H9 (cell line): ENCODE measurements around the gene PAK1. TPM values are rescaled to one million over a fixed set of nuclear protein-coding genes. Genes with fewer than 3 reads are reported as not detected.
A peak's percentile ranks its signal among the peaks of the same experiment; 100 is the strongest.

ENCODE experiments used
- DNase-seq: peaks from one replicate; pipeline ENCODE4 v3.0.0-alpha.2; 2017
- H2AFZ ChIP-seq: one replicate; pipeline ENCODE4 v1.6.1; 2013; ENCODE audit warnings: mild to moderate bottlenecking, low read length, control low read depth, moderate library complexity
- H2AK5ac ChIP-seq: 2 replicates; pipeline ENCODE4 v1.6.1; 2013; ENCODE audit warnings: low read length, control low read depth, mixed read lengths; ENCODE audit not compliant: insufficient read length
- H2BK120ac ChIP-seq: one replicate; pipeline ENCODE4 v1.6.1; 2013; ENCODE audit warnings: low read depth, mild to moderate bottlenecking, low read length, control low read depth, inconsistent platforms; ENCODE audit not compliant: poor library complexity, severe bottlenecking
- H2BK12ac ChIP-seq: 2 replicates; pipeline ENCODE4 v1.6.1; 2013; ENCODE audit warnings: low read length, control low read depth, mixed read lengths, low read depth; ENCODE audit not compliant: insufficient read length
- H2BK15ac ChIP-seq: 2 replicates; pipeline ENCODE4 v1.6.1; 2013; ENCODE audit warnings: low read depth, low read length, control low read depth
- H2BK20ac ChIP-seq: one replicate; pipeline ENCODE4 v1.6.1; 2013; ENCODE audit warnings: low read depth, mild to moderate bottlenecking, low read length, control low read depth, inconsistent platforms; ENCODE audit not compliant: poor library complexity, severe bottlenecking
- H2BK5ac ChIP-seq: 2 replicates; pipeline ENCODE4 v1.6.1; 2013; ENCODE audit warnings: low read length, control low read depth, mixed read lengths; ENCODE audit not compliant: insufficient read length
- H3K14ac ChIP-seq: 2 replicates; pipeline ENCODE4 v1.6.1; 2013; ENCODE audit warnings: low read length, control low read depth; ENCODE audit not compliant: insufficient read depth
- H3K18ac ChIP-seq: 2 replicates; pipeline ENCODE4 v1.6.1; 2013; ENCODE audit warnings: low read depth, mild to moderate bottlenecking, mixed read lengths, low read length, control low read depth; ENCODE audit not compliant: insufficient read length
- H3K23ac ChIP-seq: 2 replicates; pipeline ENCODE4 v1.6.1; 2013; ENCODE audit warnings: low read length, control low read depth, mixed read lengths, low read depth; ENCODE audit not compliant: insufficient read length
- H3K23me2 ChIP-seq: 2 replicates; pipeline ENCODE4 v1.6.1; 2013; ENCODE audit warnings: low read depth, mild to moderate bottlenecking, mixed read lengths, low read length, control low read depth; ENCODE audit not compliant: insufficient read length, poor library complexity, severe bottlenecking
- H3K27ac ChIP-seq: 2 replicates; pipeline ENCODE4 v1.5.1; 2013; ENCODE audit warnings: low read length, control low read depth, mixed read lengths, low read depth; ENCODE audit not compliant: insufficient read length
- H3K27me3 ChIP-seq: 2 replicates; pipeline ENCODE4 v1.6.1; 2013; ENCODE audit warnings: low read length, control low read depth, inconsistent platforms; ENCODE audit not compliant: insufficient read depth
- H3K4ac ChIP-seq: 2 replicates; pipeline ENCODE4 v1.6.1; 2013; ENCODE audit warnings: low read depth, mild to moderate bottlenecking, control low read depth, inconsistent platforms, low read length, moderate library complexity
- H3K4me1 ChIP-seq: 2 replicates; pipeline ENCODE4 v1.6.1; 2013; ENCODE audit warnings: low read length, control low read depth, inconsistent platforms; ENCODE audit not compliant: insufficient read depth
- H3K4me2 ChIP-seq: 2 replicates; pipeline ENCODE4 v1.6.1; 2013; ENCODE audit warnings: low read length, control low read depth, mixed read lengths; ENCODE audit not compliant: insufficient read length, insufficient read depth
- H3K56ac ChIP-seq: 2 replicates; pipeline ENCODE4 v1.6.1; 2013; ENCODE audit warnings: low read depth, mild to moderate bottlenecking, mixed read lengths, low read length, control low read depth; ENCODE audit not compliant: insufficient read length
- H3K79me1 ChIP-seq: 2 replicates; pipeline ENCODE4 v1.6.1; 2013; ENCODE audit warnings: low read depth, mild to moderate bottlenecking, moderate library complexity, low read length, control low read depth, inconsistent platforms; ENCODE audit not compliant: insufficient read depth, poor library complexity, severe bottlenecking
- H3K79me2 ChIP-seq: 2 replicates; pipeline ENCODE4 v1.6.1; 2013; ENCODE audit warnings: low read length, control low read depth, inconsistent platforms; ENCODE audit not compliant: insufficient read depth
- H3K9ac ChIP-seq: 2 replicates; pipeline ENCODE4 v1.6.1; 2013; ENCODE audit warnings: low read length, control low read depth, mixed read lengths; ENCODE audit not compliant: insufficient read length; ENCODE audit errors: extremely low read depth
- H3K9me3 ChIP-seq: one replicate; pipeline ENCODE4 v1.6.1; 2013; ENCODE audit warnings: low read depth, low read length, inconsistent platforms; ENCODE audit not compliant: control insufficient read depth
- H3T11ph ChIP-seq: one replicate; pipeline ENCODE4 v1.6.1; 2013; ENCODE audit warnings: mild to moderate bottlenecking, low read length, control low read depth, inconsistent platforms
- H4K20me1 ChIP-seq: one replicate; pipeline ENCODE4 v1.6.1; 2013; ENCODE audit not compliant: control insufficient read depth, insufficient read length, insufficient read depth
- H4K5ac ChIP-seq: 2 replicates; pipeline ENCODE4 v1.6.1; 2013; ENCODE audit warnings: low read depth, mild to moderate bottlenecking, mixed read lengths, low read length, control low read depth; ENCODE audit not compliant: insufficient read length
- H4K8ac ChIP-seq: replicated peaks from 2 replicates; pipeline ENCODE4 v1.6.1; 2013; ENCODE audit warnings: low read length, control low read depth, mixed read lengths, low read depth; ENCODE audit not compliant: insufficient read length
- H4K91ac ChIP-seq: 2 replicates; pipeline ENCODE4 v1.6.1; 2013; ENCODE audit warnings: low read depth, mild to moderate bottlenecking, moderate library complexity, mixed read lengths, low read length, control low read depth; ENCODE audit not compliant: insufficient read length
- H3K27ac Mint-ChIP-seq, 3 experiments: 2 replicates in 2 of 3; 3 replicates in 1 of 3; pipeline ENCODE4 v1.8.0; 2020 to 2021; ENCODE audit warnings: mixed read lengths in 3 of 3, mild to moderate bottlenecking in 1 of 3, moderate library complexity in 1 of 3
- H3K27me3 Mint-ChIP-seq: 2 replicates; pipeline ENCODE4 v1.8.0; 2021; ENCODE audit warnings: low read depth, mild to moderate bottlenecking, moderate library complexity, mixed read lengths
- H3K36me3 Mint-ChIP-seq, 3 experiments: 2 replicates in 2 of 3; 3 replicates in 1 of 3; pipeline ENCODE4 v1.8.0; 2020 to 2021; ENCODE audit warnings: low read depth in 3 of 3, mixed read lengths in 3 of 3; ENCODE audit not compliant: insufficient read depth in 1 of 3
- H3K4me1 Mint-ChIP-seq, 2 experiments: 2 replicates each; pipeline ENCODE4 v1.8.0; 2020; ENCODE audit warnings: mixed read lengths in 2 of 2
- H3K4me3 Mint-ChIP-seq, 2 experiments: 2 replicates in 1 of 2; 3 replicates in 1 of 2; pipeline ENCODE4 v1.8.0; 2020 to 2021; ENCODE audit warnings: mild to moderate bottlenecking in 2 of 2, mixed read lengths in 2 of 2, moderate library complexity in 1 of 2
- H3K9me3 Mint-ChIP-seq, 2 experiments: 2 replicates in 1 of 2; 3 replicates in 1 of 2; pipeline ENCODE4 v1.8.0; 2020; ENCODE audit warnings: mild to moderate bottlenecking in 2 of 2, mixed read lengths in 2 of 2, moderate library complexity in 1 of 2
- CTCF ChIP-seq: fragments of 200-600 bp; sonication (generic); conservative IDR thresholded peaks from 3 replicates; pipeline ENCODE4 v1.8.0; 2021; ENCODE audit warnings: antibody characterized with exemption, mild to moderate bottlenecking
- WGBS: extraction: QIAGEN DNeasy Blood & Tissue Kit; methylation state at CpG from one replicate; pipeline ENCODE4 v1.1.7; 2013; ENCODE audit warnings: missing lambda C conversion rate, low lambda C conversion rate, mixed read lengths; ENCODE audit not compliant: insufficient read length; ENCODE audit errors: extremely low coverage; 5-methylcytosine and 5-hydroxymethylcytosine counted together
- total RNA-seq: library from RNA; stranded (reverse); gene quantifications from 2 replicates; pipeline ENCODE4 v1.2.1, GENCODE V29; 2021

PAK1 gene
- total RNA-seq, 1 experiment from 2014 or later, result 122 TPM

- Histone ChIP-seq H2AFZ (no peak overlapping the region), H4K5ac (no peak overlapping the region), H3K27ac (no peak overlapping the region), H2BK15ac (no peak overlapping the region), H3K79me1 (peaks cover 6% of the 10 kb centered on the region), H3T11ph (no peak overlapping the region), H2AK5ac (no peak overlapping the region), H3K4me2 (no peak overlapping the region), H4K20me1 (no peaks in the 10 kb centered on the region), H3K18ac (no peak overlapping the region), H2BK20ac (no peak overlapping the region), H3K9me3 (no peaks in the 10 kb centered on the region), H2BK12ac (no peak overlapping the region), H2BK120ac (no peak overlapping the region), H2BK5ac (no peak overlapping the region), H3K27me3 (no peaks in the 10 kb centered on the region), H4K91ac (no peak overlapping the region), H3K23ac (no peak overlapping the region), H3K9ac (no peak overlapping the region), H3K4ac (no peak overlapping the region), H3K23me2 (no peaks in the 10 kb centered on the region), H4K8ac (no peak overlapping the region), H3K79me2 (peaks cover 34% of the 10 kb centered on the region; the same call in 1 of the 2 replicates), H3K4me1 (peaks cover 23% of the 10 kb centered on the region; the same call in 1 of the 2 replicates), H3K56ac (no peak overlapping the region), H3K14ac (no peak overlapping the region)
- Mint-ChIP-seq H3K36me3 (peaks cover 0 to 3% (median 0%) of the 10 kb centered on the region in 3 experiments; a peak in 1 of 7 replicates), H3K9me3 (no peaks in the 10 kb centered on the region), H3K4me1 (peaks cover 63 to 71% of the 10 kb centered on the region in 2 experiments), H3K27me3 (no peaks in the 10 kb centered on the region), H3K27ac (peak overlapping the region in 2 of 3 experiments; percentile 9 to 27; a peak in 3 of 7 replicates), H3K4me3 (no peak overlapping the region)
- DNase-seq, result no peak
- no CpG with 5 or more reads among the region's 1 CpG for WGBS
- no peak for TF ChIP-seq CTCF
These were observed 6.7 kb downstream of the PAK1 start for GRCh38 chr11:77467233-77467632.
